SK-N-SH (cell line): Measurements from ENCODE around the gene FBN2. TPM values are rescaled to one million over a fixed set of nuclear protein-coding genes. Genes with fewer than 3 reads are reported as not detected.

Experiments used
- CTCF ChIA-PET: fragments of 300-600, 350-600 bp; formaldehyde crosslinking; extraction: SDS; loops from one replicate; lab custom pipeline; 2021; lab: Yijun Ruan, JAX
- POLR2A ChIA-PET: fragments of 350-600 bp; sonication (Branson Sonifier 250); formaldehyde crosslinking; extraction: SDS; loops from one replicate; lab custom pipeline; 2020; ENCODE audit warnings: antibody characterized with exemption, inconsistent platforms; lab: Yijun Ruan, JAX
- DNase-seq: peaks from one replicate; pipeline ENCODE4 v3.0.0; 2012
- H2AFZ ChIP-seq: fragments of 200-600 bp; sonication (generic); 2 replicates; pipeline ENCODE4 v1.8.1; 2016; ENCODE audit warnings: antibody characterized with exemption, mild to moderate bottlenecking, low read depth
- H3F3A ChIP-seq: fragments of 200-600 bp; sonication (generic); replicated peaks from 2 replicates; pipeline ENCODE3; 2016; ENCODE audit warnings: antibody characterized with exemption, mild to moderate bottlenecking; ENCODE audit not compliant: insufficient read depth
- H3K27ac ChIP-seq, 2 experiments: fragments of 200-500 bp in 1 of 2; fragments of 200-600 bp in 1 of 2; sonication (Bioruptor generic) in 1 of 2; sonication (generic), shearing (Covaris generic) in 1 of 2; 2 replicates each; pipeline versions ENCODE4 v1.5.1 to v1.6.1; 2014 to 2016; ENCODE audit warnings: low read depth in 2 of 2, inconsistent platforms in 1 of 2, low read length in 1 of 2, mild to moderate bottlenecking in 1 of 2, mixed read lengths in 1 of 2
- H3K27me3 ChIP-seq: fragments of 200-600 bp; sonication (generic), shearing (Covaris generic); 2 replicates; pipeline ENCODE4 v1.6.1; 2016; ENCODE audit warnings: mixed run types; ENCODE audit not compliant: insufficient read depth
- H3K36me3 ChIP-seq, 2 experiments: fragments of 200-500 bp in 1 of 2; fragments of 200-600 bp in 1 of 2; sonication (Bioruptor generic) in 1 of 2; sonication (generic) in 1 of 2; replicated peaks in 1 of 2; 2 replicates each; pipeline versions ENCODE3 to v1.5.1; 2014 to 2016; ENCODE audit warnings: low read length in 1 of 2, mild to moderate bottlenecking in 1 of 2; ENCODE audit not compliant: insufficient read depth in 2 of 2, control insufficient read depth in 1 of 2
- H3K4me1 ChIP-seq, 2 experiments: fragments of 200-500 bp in 1 of 2; fragments of 200-600 bp in 1 of 2; sonication (Bioruptor generic) in 1 of 2; sonication (generic), shearing (Covaris generic) in 1 of 2; 2 replicates each; pipeline versions ENCODE4 v1.5.1 to v1.6.1; 2014 to 2016; ENCODE audit warnings: low read depth in 1 of 2, low read length in 1 of 2, mixed run types in 1 of 2; ENCODE audit not compliant: insufficient read depth in 2 of 2, control insufficient read depth in 1 of 2
- H3K4me2 ChIP-seq: fragments of 200-600 bp; sonication (generic), shearing (Covaris generic); 2 replicates; pipeline ENCODE4 v1.6.1; 2017; ENCODE audit warnings: mixed run types
- H3K4me3 ChIP-seq, 2 experiments: fragments of 200-500 bp in 1 of 2; fragments of 200-600 bp in 1 of 2; sonication (Bioruptor generic) in 1 of 2; sonication (generic), shearing (Covaris generic) in 1 of 2; 2 replicates each; pipeline versions ENCODE4 v1.5.1 to v1.8.1; 2014 to 2016; ENCODE audit warnings: low read depth in 2 of 2, inconsistent platforms in 1 of 2, low read length in 1 of 2, mild to moderate bottlenecking in 1 of 2, mixed read lengths in 1 of 2, moderate library complexity in 1 of 2
- H3K79me2 ChIP-seq: fragments of 200-600 bp; sonication (generic); 2 replicates; pipeline ENCODE4 v1.8.1; 2017; ENCODE audit warnings: mild to moderate bottlenecking; ENCODE audit not compliant: insufficient read depth
- H3K9ac ChIP-seq: fragments of 200-600 bp; sonication (generic); 2 replicates; pipeline ENCODE4 v1.6.1; 2017; ENCODE audit warnings: mixed run types
- H3K9me2 ChIP-seq: fragments of 200-600 bp; sonication (generic); 2 replicates; pipeline ENCODE4 v1.6.1; 2017; ENCODE audit warnings: mixed run types
- H3K9me3 ChIP-seq: fragments of 200-600 bp; sonication (generic); 2 replicates; pipeline ENCODE4 v1.6.1; 2017; ENCODE audit warnings: mixed run types, mild to moderate bottlenecking, moderate library complexity
- H4K20me1 ChIP-seq: fragments of 200-600 bp; sonication (generic); 2 replicates; pipeline ENCODE4 v1.6.1; 2017; ENCODE audit warnings: mild to moderate bottlenecking, mixed run types; ENCODE audit not compliant: insufficient read depth
- EZH2phosphoT487 ChIP-seq: fragments of 200-600 bp; sonication (generic); IDR thresholded peaks from 2 replicates; pipeline ENCODE4 v1.6.1; 2017; ENCODE audit warnings: low read depth, mixed run types, mild to moderate bottlenecking, antibody characterized with exemption, moderate library complexity, borderline replicate concordance
- FOSL2 ChIP-seq: IDR thresholded peaks from 2 replicates; pipeline ENCODE4 v1.4.0; 2012; ENCODE audit warnings: low read depth, mild to moderate bottlenecking, moderate library complexity, borderline replicate concordance
- GATA2 ChIP-seq: sonication (generic); formaldehyde crosslinking; IDR thresholded peaks from 2 replicates; pipeline ENCODE4 v1.5.0; 2020; ENCODE audit warnings: mild to moderate bottlenecking, missing genetic modification reagents
- MAX ChIP-seq: IDR thresholded peaks from 2 replicates; pipeline ENCODE4 v1.4.0; 2012; ENCODE audit warnings: low read depth
- MEF2A ChIP-seq: IDR thresholded peaks from 2 replicates; pipeline ENCODE4 v1.4.0; 2012; ENCODE audit warnings: low read depth, borderline replicate concordance
- MXI1 ChIP-seq: IDR thresholded peaks from 2 replicates; pipeline ENCODE4 v1.6.1; 2012; ENCODE audit warnings: mild to moderate bottlenecking, low read depth, low read length, improper control_type of control experiment
- NFIC ChIP-seq: IDR thresholded peaks from 2 replicates; pipeline ENCODE4 v1.4.0; 2012; ENCODE audit warnings: borderline replicate concordance
- POLR2AphosphoS5 ChIP-seq: IDR thresholded peaks from 2 replicates; pipeline ENCODE4 v1.6.1; 2012; ENCODE audit warnings: low read depth, low read length
- SMC3 ChIP-seq: IDR thresholded peaks from 2 replicates; pipeline ENCODE4 v1.6.1; 2012; ENCODE audit warnings: low read depth, low read length, improper control_type of control experiment
- USF1 ChIP-seq: IDR thresholded peaks from 2 replicates; pipeline ENCODE4 v1.4.0; 2012; ENCODE audit warnings: low read depth, borderline replicate concordance
- ZBTB33 ChIP-seq: IDR thresholded peaks from 2 replicates; pipeline ENCODE4 v1.4.0; 2012; ENCODE audit warnings: low read depth, borderline replicate concordance
- WGBS: methylation state at CpG from one replicate; pipeline ENCODE4 v1.1.6; 2017; ENCODE audit warnings: low lambda C conversion rate; 5-methylcytosine and 5-hydroxymethylcytosine counted together
- polyA plus RNA-seq, 3 experiments: library from polyadenylated mRNA; depleted of rRNA; stranded (reverse); fragments of >200 nt; gene quantifications; 2 replicates each; pipeline ENCODE4 v1.2.3, GENCODE V29; 2012
- TF ChIP-seq, protein P1 (sequence below): fragments of 150-350 bp; IDR thresholded peaks from 2 replicates; pipeline ENCODE4 v1.6.1; 2016; ENCODE audit warnings: mild to moderate bottlenecking, low read depth, low read length
- TF ChIP-seq, protein P2 (sequence below): IDR thresholded peaks from 2 replicates; pipeline ENCODE4 v1.6.1; 2012; ENCODE audit warnings: mild to moderate bottlenecking, low read depth, low read length, moderate library complexity

The FBN2 gene
- polyA plus RNA-seq, 1 of the 3 experiments (the other 2 are of a cell fraction): 2.2 TPM

DNA sequence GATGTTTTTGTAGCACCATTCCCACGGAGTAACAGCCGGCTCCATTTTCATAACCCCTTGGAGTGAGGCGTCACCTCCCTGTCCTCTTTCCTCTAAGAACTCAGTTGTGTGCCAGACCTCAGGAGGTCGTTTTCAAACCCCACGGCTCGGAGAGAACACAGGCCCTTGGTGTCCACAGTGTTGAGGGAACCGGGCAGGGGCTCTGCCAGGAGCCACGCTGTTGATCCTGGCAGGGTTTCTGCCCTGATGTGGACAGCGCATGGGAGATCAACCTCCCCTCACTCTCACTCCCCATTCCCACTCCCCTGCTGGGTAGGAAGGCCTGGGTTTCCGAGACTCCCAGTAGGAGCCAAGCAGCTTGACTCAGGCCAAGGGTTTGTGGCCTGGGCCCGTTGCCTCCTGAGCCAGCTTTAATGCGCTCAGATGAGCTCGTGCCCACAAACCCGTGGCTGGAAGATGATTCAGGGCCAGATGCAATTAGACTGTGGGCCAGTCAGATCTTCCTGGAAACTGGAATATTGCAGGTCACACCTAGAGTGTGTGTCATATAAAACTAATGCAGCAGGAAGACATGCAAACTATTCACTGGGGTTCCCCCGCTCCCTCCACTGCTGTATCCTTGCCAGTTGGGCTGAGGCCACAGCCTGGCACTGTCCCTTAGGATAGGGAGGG lies 321.0 kb downstream of the FBN2 start:
- 41% methylated on average over 10 of the region's 15 CpGs for WGBS
- ChIA-PET CTCF (no interaction called here), POLR2A (no interaction called here)
- TF ChIP-seq EZH2phosphoT487 (no peak), ZBTB33 (no peak), GATA2 (CRISPR knock-in tag) (no peak), MEF2A (no peak), USF1 (no peak), MXI1 (no peak), SMC3 (no peak), NFIC (no peak), POLR2AphosphoS5 (no peak), FOSL2 (no peak), MAX (no peak)
- TF ChIP-seq, protein P1, sequence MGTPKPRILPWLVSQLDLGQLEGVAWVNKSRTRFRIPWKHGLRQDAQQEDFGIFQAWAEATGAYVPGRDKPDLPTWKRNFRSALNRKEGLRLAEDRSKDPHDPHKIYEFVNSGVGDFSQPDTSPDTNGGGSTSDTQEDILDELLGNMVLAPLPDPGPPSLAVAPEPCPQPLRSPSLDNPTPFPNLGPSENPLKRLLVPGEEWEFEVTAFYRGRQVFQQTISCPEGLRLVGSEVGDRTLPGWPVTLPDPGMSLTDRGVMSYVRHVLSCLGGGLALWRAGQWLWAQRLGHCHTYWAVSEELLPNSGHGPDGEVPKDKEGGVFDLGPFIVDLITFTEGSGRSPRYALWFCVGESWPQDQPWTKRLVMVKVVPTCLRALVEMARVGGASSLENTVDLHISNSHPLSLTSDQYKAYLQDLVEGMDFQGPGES: no peak
- TF ChIP-seq, protein P2, sequence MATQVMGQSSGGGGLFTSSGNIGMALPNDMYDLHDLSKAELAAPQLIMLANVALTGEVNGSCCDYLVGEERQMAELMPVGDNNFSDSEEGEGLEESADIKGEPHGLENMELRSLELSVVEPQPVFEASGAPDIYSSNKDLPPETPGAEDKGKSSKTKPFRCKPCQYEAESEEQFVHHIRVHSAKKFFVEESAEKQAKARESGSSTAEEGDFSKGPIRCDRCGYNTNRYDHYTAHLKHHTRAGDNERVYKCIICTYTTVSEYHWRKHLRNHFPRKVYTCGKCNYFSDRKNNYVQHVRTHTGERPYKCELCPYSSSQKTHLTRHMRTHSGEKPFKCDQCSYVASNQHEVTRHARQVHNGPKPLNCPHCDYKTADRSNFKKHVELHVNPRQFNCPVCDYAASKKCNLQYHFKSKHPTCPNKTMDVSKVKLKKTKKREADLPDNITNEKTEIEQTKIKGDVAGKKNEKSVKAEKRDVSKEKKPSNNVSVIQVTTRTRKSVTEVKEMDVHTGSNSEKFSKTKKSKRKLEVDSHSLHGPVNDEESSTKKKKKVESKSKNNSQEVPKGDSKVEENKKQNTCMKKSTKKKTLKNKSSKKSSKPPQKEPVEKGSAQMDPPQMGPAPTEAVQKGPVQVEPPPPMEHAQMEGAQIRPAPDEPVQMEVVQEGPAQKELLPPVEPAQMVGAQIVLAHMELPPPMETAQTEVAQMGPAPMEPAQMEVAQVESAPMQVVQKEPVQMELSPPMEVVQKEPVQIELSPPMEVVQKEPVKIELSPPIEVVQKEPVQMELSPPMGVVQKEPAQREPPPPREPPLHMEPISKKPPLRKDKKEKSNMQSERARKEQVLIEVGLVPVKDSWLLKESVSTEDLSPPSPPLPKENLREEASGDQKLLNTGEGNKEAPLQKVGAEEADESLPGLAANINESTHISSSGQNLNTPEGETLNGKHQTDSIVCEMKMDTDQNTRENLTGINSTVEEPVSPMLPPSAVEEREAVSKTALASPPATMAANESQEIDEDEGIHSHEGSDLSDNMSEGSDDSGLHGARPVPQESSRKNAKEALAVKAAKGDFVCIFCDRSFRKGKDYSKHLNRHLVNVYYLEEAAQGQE: no peak
- no peaks in the 10 kb centered on the region for H3F3A ChIP-seq
- no peak overlapping the region for H3K4me2 ChIP-seq
- no peaks in the 10 kb centered on the region for H4K20me1 ChIP-seq
- no peaks in the 10 kb centered on the region for H3K9me3 ChIP-seq
- H3K27me3 ChIP-seq: peaks cover 8% of the 10 kb centered on the region; the same call in 1 of the 2 replicates
- H3K27ac ChIP-seq: no peak overlapping the region
- no peak overlapping the region for H3K4me3 ChIP-seq
- H3K9ac ChIP-seq: no peak overlapping the region
- H3K79me2 ChIP-seq: no peaks in the 10 kb centered on the region
- DNase-seq: no peak
- H3K36me3 ChIP-seq: no peaks in the 10 kb centered on the region
- no peaks in the 10 kb centered on the region for H3K4me1 ChIP-seq
- H2AFZ ChIP-seq: no peak overlapping the region
- H3K9me2 ChIP-seq: no peaks in the 10 kb centered on the region
